H1 (cell line): Measurements from ENCODE around the gene DPEP1.

Experiments used
- BRCA1 ChIP-seq: IDR thresholded peaks from 2 replicates; pipeline ENCODE4 v1.6.1; 2012; ENCODE audit warnings: low read depth, low read length, improper control_type of control experiment
- CTCF ChIP-seq, 3 experiments: IDR thresholded peaks; 1 replicate in 2 of 3; 2 replicates in 1 of 3; pipeline versions ENCODE4 v1.5.1 to v1.6.1; 2011; ENCODE audit warnings: low read length in 3 of 3, mild to moderate bottlenecking in 3 of 3, inconsistent platforms in 2 of 3, low read depth in 1 of 3, moderate library complexity in 1 of 3; ENCODE audit not compliant: insufficient read depth in 1 of 3; ENCODE audit errors: control extremely low read depth in 1 of 3
- EZH2 ChIP-seq: fragments of 200-600 bp; sonication (generic); IDR thresholded peaks from 2 replicates; pipeline ENCODE4 v1.7.1; 2012; ENCODE audit warnings: low read depth, mild to moderate bottlenecking, moderate library complexity, low read length, inconsistent platforms; ENCODE audit not compliant: severe bottlenecking
- MAFK ChIP-seq: IDR thresholded peaks from 2 replicates; pipeline ENCODE4 v1.6.1; 2012; ENCODE audit warnings: low read depth, mild to moderate bottlenecking, improper control_type of control experiment, low read length
- PHF8 ChIP-seq: fragments of 200-600 bp; sonication (generic); conservative IDR thresholded peaks from 2 replicates; pipeline ENCODE4 v1.7.1; 2012; ENCODE audit warnings: low read depth, mild to moderate bottlenecking, inconsistent platforms, low read length, moderate library complexity
- SIRT6 ChIP-seq: IDR thresholded peaks from one replicate; pipeline ENCODE4 v1.7.1; 2012; ENCODE audit warnings: low read length, inconsistent platforms

- TF ChIP-seq SIRT6 = no peak
- no peak for TF ChIP-seq CTCF (IDR thresholded peaks at IDR 0.05; ENCODE audit: control extremely low read depth in 1 of 3, insufficient read depth in 1 of 3, low read depth in 1 of 3, low read length in 3 of 3)
- no peak for TF ChIP-seq EZH2
- TF ChIP-seq BRCA1 = no peak
- TF ChIP-seq PHF8 = no peak
- no peak for TF ChIP-seq MAFK
These were observed 48.3 kb upstream of the DPEP1 start for GRCh38 chr16:89565256-89565505.
